Subcutaneous adipose tissue (tissue), 4 donors: ENCODE results near the gene INKA1. TPM values are rescaled to one million over a fixed set of nuclear protein-coding genes. Genes with fewer than 3 reads are reported as not detected.

Experiments
- total RNA-seq, 4 donors: library from RNA; depleted of rRNA; stranded (reverse); fragments of >200 nt; gene quantifications; one replicate each; pipeline ENCODE4 v1.1.0, GENCODE V29; 2016
- TF ChIP-seq, protein P1 (sequence below): fragments of 450-650 bp; IDR thresholded peaks from one replicate; pipeline ENCODE4 v1.5.1; 2016; ENCODE audit warnings: low read depth, mild to moderate bottlenecking, control low read depth, antibody characterized with exemption, moderate library complexity

INKA1 gene
- total RNA-seq, result 1 to 10 TPM; 2.4 to 4.8 (median 3.5) TPM

GRCh38 chr3:49802719-49803464 lies at the start of gene INKA1:
Gene INKA1 (plus strand): TSS chr3:49803261. CDS start chr3:49803393, 132 bp downstream.
- TF ChIP-seq, protein P1, sequence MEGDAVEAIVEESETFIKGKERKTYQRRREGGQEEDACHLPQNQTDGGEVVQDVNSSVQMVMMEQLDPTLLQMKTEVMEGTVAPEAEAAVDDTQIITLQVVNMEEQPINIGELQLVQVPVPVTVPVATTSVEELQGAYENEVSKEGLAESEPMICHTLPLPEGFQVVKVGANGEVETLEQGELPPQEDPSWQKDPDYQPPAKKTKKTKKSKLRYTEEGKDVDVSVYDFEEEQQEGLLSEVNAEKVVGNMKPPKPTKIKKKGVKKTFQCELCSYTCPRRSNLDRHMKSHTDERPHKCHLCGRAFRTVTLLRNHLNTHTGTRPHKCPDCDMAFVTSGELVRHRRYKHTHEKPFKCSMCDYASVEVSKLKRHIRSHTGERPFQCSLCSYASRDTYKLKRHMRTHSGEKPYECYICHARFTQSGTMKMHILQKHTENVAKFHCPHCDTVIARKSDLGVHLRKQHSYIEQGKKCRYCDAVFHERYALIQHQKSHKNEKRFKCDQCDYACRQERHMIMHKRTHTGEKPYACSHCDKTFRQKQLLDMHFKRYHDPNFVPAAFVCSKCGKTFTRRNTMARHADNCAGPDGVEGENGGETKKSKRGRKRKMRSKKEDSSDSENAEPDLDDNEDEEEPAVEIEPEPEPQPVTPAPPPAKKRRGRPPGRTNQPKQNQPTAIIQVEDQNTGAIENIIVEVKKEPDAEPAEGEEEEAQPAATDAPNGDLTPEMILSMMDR, result no peak

GRCh38 chr3:49754536-49754935 lies 48.5 kb upstream of the INKA1 start:
- TF ChIP-seq, protein P1, result no peak

DNA sequence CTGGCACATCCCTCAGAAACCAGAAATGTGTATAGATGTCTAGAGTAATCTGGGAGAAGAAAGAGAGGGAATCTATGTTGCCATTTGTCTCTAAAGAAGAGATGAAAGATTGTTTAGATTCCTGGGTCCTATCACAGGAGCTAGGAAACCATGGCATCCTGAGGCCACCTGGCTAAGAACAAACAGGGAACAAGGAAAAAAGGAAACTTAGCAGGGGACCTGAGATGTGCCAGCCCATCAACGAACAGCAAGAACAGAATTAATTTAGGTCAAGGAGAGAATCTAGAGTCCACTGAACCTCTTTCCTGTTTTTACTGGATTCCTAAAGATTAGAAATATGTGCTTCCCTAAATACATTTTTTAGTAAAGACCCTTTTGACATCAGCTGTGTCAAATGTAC lies 47.0 kb upstream of the INKA1 start:
- TF ChIP-seq, protein P1, result no peak

- TF ChIP-seq, protein P1, result no peak
Observed at GRCh38 chr3:49757197-49757596, 45.9 kb upstream of the INKA1 start.

DNA sequence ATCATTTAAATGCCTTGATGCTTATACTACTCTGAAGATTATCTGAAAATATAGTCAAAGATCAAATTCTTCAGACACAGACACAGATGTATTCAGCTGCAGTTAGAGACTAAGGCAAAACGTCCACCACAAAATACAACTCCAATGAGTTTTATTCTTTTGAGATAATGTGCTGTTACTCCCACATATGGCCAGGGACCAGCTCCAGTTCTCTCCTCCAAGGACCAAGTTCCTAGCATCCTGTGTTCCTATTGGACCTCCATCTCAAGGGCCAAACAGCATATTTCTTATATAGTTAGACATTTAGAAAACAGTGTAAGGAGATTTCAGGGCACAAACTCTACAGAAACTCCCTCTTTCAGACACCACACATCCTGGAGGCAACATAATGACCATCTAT lies 43.8 kb upstream of the INKA1 start:
- TF ChIP-seq, protein P1, result no peak

DNA sequence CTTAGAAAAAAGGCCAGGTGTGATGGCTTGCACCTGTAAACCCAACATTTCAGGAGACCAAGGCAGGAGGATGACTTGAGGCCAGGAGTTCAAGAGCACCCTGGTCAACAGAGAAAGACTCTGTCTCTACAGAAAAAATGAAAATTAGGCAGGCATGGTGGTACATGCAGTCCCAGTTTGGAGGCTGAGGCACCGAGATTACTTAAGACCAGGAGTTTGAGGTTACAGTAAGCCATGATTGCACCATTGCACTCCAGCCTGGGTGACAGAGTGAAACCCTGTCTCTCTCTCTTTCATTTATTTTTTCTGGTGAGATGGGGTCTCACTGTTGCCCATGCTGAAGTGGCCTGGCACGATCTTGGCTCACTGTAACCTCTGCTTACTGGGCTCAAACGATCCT lies 41.4 kb upstream of the INKA1 start:
- TF ChIP-seq, protein P1, result no peak

DNA sequence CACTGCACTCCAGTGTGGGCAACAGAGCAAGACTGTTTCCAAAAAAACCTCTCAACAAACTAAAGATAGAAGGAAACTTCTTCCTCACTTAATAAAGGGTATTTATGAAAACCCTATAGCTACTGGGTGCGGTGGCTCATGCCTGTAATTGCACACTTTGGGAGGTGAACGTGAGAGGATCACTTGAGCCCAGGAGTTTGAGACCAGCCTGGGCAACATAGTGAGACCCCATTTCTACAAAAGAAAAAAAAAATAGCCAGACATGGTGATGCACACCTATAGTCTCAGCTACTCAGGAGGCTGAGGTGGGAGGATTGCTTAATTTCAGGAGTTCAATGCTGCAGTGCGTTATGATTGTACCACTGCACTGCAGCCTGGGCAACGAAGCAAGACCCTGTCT lies 39.1 kb upstream of the INKA1 start:
- TF ChIP-seq, protein P1, result no peak
